DOHH2 (cell line): ENCODE results near the gene TEX26.

ENCODE experiments used
- H3F3A ChIP-seq: fragments of 200-600 bp; sonication (generic), shearing (Covaris generic); 2 replicates; pipeline ENCODE4 v1.6.0; 2016; ENCODE audit warnings: antibody characterized with exemption, mild to moderate bottlenecking; ENCODE audit not compliant: control insufficient read depth, insufficient read depth
- H3K27ac ChIP-seq: fragments of 200-600 bp; sonication (generic); 2 replicates; pipeline ENCODE4 v1.5.1; 2014; ENCODE audit warnings: low read depth, mild to moderate bottlenecking, low read length, moderate library complexity
- H3K27me3 ChIP-seq: fragments of 200-600 bp; sonication (generic); 2 replicates; pipeline ENCODE4 v1.6.1; 2014; ENCODE audit warnings: mild to moderate bottlenecking, low read length, mixed read lengths; ENCODE audit not compliant: control insufficient read depth
- H3K36me3 ChIP-seq: fragments of 200-600 bp; sonication (generic); 2 replicates; pipeline ENCODE4 v1.6.1; 2014; ENCODE audit warnings: mild to moderate bottlenecking, low read length, moderate library complexity, mixed read lengths; ENCODE audit not compliant: control insufficient read depth
- H3K4me1 ChIP-seq: fragments of 200-600 bp; sonication (generic); 2 replicates; pipeline ENCODE4 v1.6.1; 2014; ENCODE audit warnings: mild to moderate bottlenecking, low read length, mixed read lengths; ENCODE audit not compliant: control insufficient read depth
- H3K4me2 ChIP-seq: fragments of 200-600 bp; sonication (generic); 2 replicates; pipeline ENCODE4 v1.6.0; 2014; ENCODE audit warnings: mild to moderate bottlenecking, low read length, moderate library complexity
- H3K4me3 ChIP-seq: fragments of 200-600 bp; sonication (generic); 2 replicates; pipeline ENCODE4 v1.5.1; 2014; ENCODE audit warnings: mild to moderate bottlenecking, low read length, mixed read lengths
- H3K79me2 ChIP-seq: fragments of 200-600 bp; sonication (generic); 2 replicates; pipeline ENCODE4 v1.6.1; 2014; ENCODE audit warnings: mild to moderate bottlenecking, low read length, mixed read lengths; ENCODE audit not compliant: control insufficient read depth
- H3K9me2 ChIP-seq: fragments of 200-600 bp; sonication (generic); replicated peaks from 2 replicates; pipeline ENCODE4 v1.6.1; 2014; ENCODE audit warnings: mild to moderate bottlenecking, low read length, mixed read lengths; ENCODE audit not compliant: control insufficient read depth
- H3K9me3 ChIP-seq: fragments of 200-600 bp; sonication (generic); 2 replicates; pipeline ENCODE4 v1.6.1; 2014; ENCODE audit warnings: antibody characterized with exemption, low read length, mixed read lengths; ENCODE audit not compliant: control insufficient read depth, insufficient read depth
- H4K20me1 ChIP-seq: fragments of 200-600 bp; sonication (generic); 2 replicates; pipeline ENCODE4 v1.6.0; 2014; ENCODE audit warnings: low read depth, mild to moderate bottlenecking, antibody characterized with exemption, low read length, moderate library complexity; ENCODE audit not compliant: control insufficient read depth, insufficient read depth
- EZH2phosphoT487 ChIP-seq: fragments of 200-600 bp; sonication (generic); IDR thresholded peaks from 2 replicates; pipeline ENCODE4 v1.6.1; 2017; ENCODE audit warnings: borderline replicate concordance, mild to moderate bottlenecking, antibody characterized with exemption, low read length, moderate library complexity, mixed read lengths
- TF ChIP-seq, protein P1 (sequence below): fragments of 200-600 bp; sonication (generic); IDR thresholded peaks from one replicate; pipeline ENCODE4 v1.5.1; 2014; ENCODE audit warnings: antibody characterized with exemption, mild to moderate bottlenecking, low read depth, low read length; ENCODE audit not compliant: poor library complexity, severe bottlenecking

Gene TEX26

DNA sequence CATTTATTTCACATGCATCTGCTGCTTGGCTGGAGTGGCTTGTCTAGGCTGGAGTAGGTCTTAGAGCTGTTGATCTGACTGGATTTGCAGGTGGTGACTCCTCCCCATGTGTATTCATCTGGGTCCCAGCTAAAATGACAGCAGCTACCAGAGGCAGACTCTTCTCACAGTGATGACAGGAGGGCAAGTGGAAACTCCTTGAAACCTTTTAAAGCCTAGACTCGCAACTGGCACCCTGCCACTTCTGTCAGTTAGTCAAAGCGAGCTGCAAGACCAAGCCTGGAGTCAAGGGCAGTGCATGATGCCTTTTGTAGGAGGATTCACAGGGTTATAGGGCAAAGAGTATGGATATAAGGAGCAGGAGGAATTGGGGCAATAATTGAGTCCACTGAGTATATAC is 65.2 kb downstream of the TEX26 start:
- TF ChIP-seq EZH2phosphoT487, result no peak
- TF ChIP-seq, protein P1, sequence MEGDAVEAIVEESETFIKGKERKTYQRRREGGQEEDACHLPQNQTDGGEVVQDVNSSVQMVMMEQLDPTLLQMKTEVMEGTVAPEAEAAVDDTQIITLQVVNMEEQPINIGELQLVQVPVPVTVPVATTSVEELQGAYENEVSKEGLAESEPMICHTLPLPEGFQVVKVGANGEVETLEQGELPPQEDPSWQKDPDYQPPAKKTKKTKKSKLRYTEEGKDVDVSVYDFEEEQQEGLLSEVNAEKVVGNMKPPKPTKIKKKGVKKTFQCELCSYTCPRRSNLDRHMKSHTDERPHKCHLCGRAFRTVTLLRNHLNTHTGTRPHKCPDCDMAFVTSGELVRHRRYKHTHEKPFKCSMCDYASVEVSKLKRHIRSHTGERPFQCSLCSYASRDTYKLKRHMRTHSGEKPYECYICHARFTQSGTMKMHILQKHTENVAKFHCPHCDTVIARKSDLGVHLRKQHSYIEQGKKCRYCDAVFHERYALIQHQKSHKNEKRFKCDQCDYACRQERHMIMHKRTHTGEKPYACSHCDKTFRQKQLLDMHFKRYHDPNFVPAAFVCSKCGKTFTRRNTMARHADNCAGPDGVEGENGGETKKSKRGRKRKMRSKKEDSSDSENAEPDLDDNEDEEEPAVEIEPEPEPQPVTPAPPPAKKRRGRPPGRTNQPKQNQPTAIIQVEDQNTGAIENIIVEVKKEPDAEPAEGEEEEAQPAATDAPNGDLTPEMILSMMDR, result no peak
- Histone ChIP-seq H3K4me2 (no peak overlapping the region), H3F3A (no peaks in the 10 kb centered on the region), H3K79me2 (no peaks in the 10 kb centered on the region), H3K4me3 (no peak overlapping the region), H3K27me3 (peaks cover 12% of the 10 kb centered on the region; the same call in 1 of the 2 replicates), H3K9me2 (no peaks in the 10 kb centered on the region), H3K27ac (no peak overlapping the region), H3K9me3 (no peaks in the 10 kb centered on the region), H3K4me1 (no peaks in the 10 kb centered on the region), H3K36me3 (no peaks in the 10 kb centered on the region), H4K20me1 (no peaks in the 10 kb centered on the region)

DNA sequence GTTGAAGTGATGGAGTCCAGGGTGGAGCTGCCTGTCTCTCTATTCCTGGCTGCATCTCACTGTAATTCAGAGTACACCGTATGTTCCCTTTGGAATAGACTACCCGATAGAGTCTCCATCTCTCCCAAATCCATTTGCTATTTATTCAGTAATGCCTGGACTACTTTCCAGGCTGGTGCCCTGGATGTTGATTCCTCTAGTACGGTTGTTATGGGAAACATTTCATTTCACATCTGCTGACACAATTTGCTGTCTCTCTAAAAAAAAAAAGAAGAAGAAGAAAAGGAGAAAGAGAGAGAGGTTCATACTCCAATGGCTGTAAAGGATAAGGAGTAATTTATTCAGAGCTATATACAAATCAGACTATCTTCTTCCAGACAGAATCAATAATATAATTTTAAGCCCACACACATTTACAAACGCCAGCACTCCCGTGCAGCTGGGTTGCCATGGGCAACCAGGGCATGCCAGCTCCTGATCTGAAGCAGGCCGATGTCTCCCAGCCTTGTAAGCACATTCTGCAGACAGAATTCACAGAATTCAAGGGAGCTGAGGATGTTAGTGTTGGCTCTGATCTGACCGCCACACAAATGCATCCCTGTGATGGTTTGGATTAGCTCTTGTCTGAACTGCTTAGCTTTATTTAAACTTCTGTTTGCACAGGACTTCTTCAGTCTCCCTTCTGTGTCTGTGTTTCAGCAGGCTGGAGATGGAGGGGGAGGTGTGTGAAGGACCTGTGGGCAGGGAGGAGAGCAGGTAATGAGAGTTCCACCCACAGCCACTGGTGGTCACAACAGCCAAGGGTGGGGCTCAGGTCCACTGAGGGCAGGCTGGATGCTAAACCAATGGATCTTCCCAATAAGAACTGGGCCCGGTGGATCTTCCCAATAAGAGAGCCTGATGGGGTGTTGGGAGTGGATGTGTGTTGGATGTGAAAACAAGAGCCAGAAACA is 66.0 kb downstream of the TEX26 start:
- Histone ChIP-seq H3K27ac (no peak overlapping the region), H4K20me1 (no peaks in the 10 kb centered on the region), H3K4me1 (no peaks in the 10 kb centered on the region), H3F3A (no peaks in the 10 kb centered on the region), H3K79me2 (no peaks in the 10 kb centered on the region), H3K9me2 (no peaks in the 10 kb centered on the region), H3K36me3 (no peaks in the 10 kb centered on the region), H3K27me3 (peaks cover 12% of the 10 kb centered on the region; the same call in 1 of the 2 replicates), H3K4me3 (no peak overlapping the region), H3K9me3 (no peaks in the 10 kb centered on the region), H3K4me2 (no peak overlapping the region)
- no peak for TF ChIP-seq EZH2phosphoT487
- TF ChIP-seq, protein P1, result no peak

DNA sequence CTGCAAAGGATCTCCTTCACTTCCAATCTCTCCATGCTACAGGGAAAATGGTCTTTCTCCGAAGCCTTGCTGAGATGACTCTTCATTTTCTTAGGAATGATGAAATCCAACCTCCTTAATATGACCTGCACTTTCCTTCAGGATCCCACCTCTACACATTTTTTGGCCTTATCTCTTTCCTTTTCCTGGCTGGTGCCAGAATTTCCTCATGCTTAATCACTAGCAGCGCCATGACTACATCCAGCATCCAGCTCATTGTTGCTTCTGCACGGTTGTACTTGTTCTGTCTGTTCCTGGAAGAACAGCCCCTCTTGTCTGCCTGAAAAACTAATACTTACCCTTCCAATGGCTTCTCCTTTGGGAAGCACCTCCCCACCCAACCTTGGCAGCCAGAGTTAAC is 68.4 kb downstream of the TEX26 start:
- no peaks in the 10 kb centered on the region for H3K9me2 ChIP-seq

More for the DNA sequence above, 68.4 kb downstream of the TEX26 start:
- TF ChIP-seq, protein P1, result no peak
- TF ChIP-seq EZH2phosphoT487, result no peak
- Histone ChIP-seq H3K4me3 (no peak overlapping the region), H3F3A (no peaks in the 10 kb centered on the region), H3K9me3 (no peaks in the 10 kb centered on the region), H3K4me2 (no peak overlapping the region), H3K27me3 (peaks cover 12% of the 10 kb centered on the region; the same call in 1 of the 2 replicates), H3K36me3 (no peaks in the 10 kb centered on the region), H3K79me2 (no peaks in the 10 kb centered on the region), H3K4me1 (no peaks in the 10 kb centered on the region), H3K27ac (no peak overlapping the region), H4K20me1 (no peaks in the 10 kb centered on the region)
